Measurements from ENCODE around the gene DUSP12. TPM values are rescaled to one million over a fixed set of nuclear protein-coding genes. Genes with fewer than 3 reads are reported as not detected.

Gene DUSP12
- polyA plus RNA-seq, 1 of the 3 experiments (the other 2 are of a cell fraction) = 41.7 TPM

GRCh38 chr1:161725908-161726472 lies 23.6 kb upstream of the DUSP12 start:
- Histone ChIP-seq H2AFZ (ENCODE audit: low read depth) (peak overlapping the region; percentile 75), H3K79me2 (ENCODE audit: insufficient read depth) (no peaks in the 10 kb centered on the region; the same call in 1 of the 2 replicates), H3K36me3 (replicated peaks in 1 of 2; ENCODE audit: control insufficient read depth in 1 of 2, insufficient read depth in 2 of 2, low read length in 1 of 2) (no peaks in the 10 kb centered on the region), H3K9me3 (no peaks in the 10 kb centered on the region), H3K27ac (ENCODE audit: low read depth in 2 of 2, low read length in 1 of 2) (peak overlapping the region; percentile 69 to 84; a peak in 3 of 4 replicates), H3K4me3 (ENCODE audit: low read depth in 2 of 2, low read length in 1 of 2) (peak overlapping the region; percentile 73 to 79), H3K4me2 (peak overlapping the region; percentile 98), H3F3A (replicated peaks; ENCODE audit: insufficient read depth) (peaks cover 24% of the 10 kb centered on the region), H3K9me2 (no peaks in the 10 kb centered on the region), H3K4me1 (ENCODE audit: control insufficient read depth in 1 of 2, insufficient read depth in 2 of 2, low read depth in 1 of 2, low read length in 1 of 2) (peaks cover 13 to 19% of the 10 kb centered on the region in 2 experiments; a peak in 2 of 4 replicates), H3K27me3 (ENCODE audit: insufficient read depth) (no peaks in the 10 kb centered on the region), H4K20me1 (ENCODE audit: insufficient read depth) (no peaks in the 10 kb centered on the region), H3K9ac (peak overlapping the region; percentile 88; the same call in 1 of the 2 replicates)
- 9% methylated on average over 16 of the region's 34 CpGs for WGBS (ENCODE audit: low lambda C conversion rate)
- TF ChIP-seq FOSL2 (IDR thresholded peaks at IDR 0.05; ENCODE audit: borderline replicate concordance, low read depth) (no peak), YY1 (IDR thresholded peaks at IDR 0.05; ENCODE audit: low read depth) (no peak), USF1 (IDR thresholded peaks at IDR 0.05; ENCODE audit: borderline replicate concordance, low read depth) (no peak), EZH2phosphoT487 (IDR thresholded peaks at IDR 0.05; ENCODE audit: borderline replicate concordance, low read depth) (no peak), JUND (IDR thresholded peaks at IDR 0.05) (no peak), SIN3A (IDR thresholded peaks at IDR 0.05; ENCODE audit: borderline replicate concordance, low read depth, low read length) (no peak), FOXJ3 (CRISPR knock-in tag; IDR thresholded peaks at IDR 0.05) (no peak), FOXM1 (IDR thresholded peaks at IDR 0.05; ENCODE audit: low read depth) (no peak), PBX3 (IDR thresholded peaks at IDR 0.05) (no peak), NFIC (IDR thresholded peaks at IDR 0.05; ENCODE audit: borderline replicate concordance) (no peak), MAX (IDR thresholded peaks at IDR 0.05; ENCODE audit: low read depth) (peak; percentile 52), RFX5 (IDR thresholded peaks at IDR 0.05; ENCODE audit: low read length) (no peak), GATA2 (CRISPR knock-in tag; IDR thresholded peaks at IDR 0.05) (no peak), MXI1 (IDR thresholded peaks at IDR 0.05; ENCODE audit: low read depth, low read length) (peak; percentile 44; the same call in 1 of the 2 replicates)
- TF ChIP-seq, protein P1, sequence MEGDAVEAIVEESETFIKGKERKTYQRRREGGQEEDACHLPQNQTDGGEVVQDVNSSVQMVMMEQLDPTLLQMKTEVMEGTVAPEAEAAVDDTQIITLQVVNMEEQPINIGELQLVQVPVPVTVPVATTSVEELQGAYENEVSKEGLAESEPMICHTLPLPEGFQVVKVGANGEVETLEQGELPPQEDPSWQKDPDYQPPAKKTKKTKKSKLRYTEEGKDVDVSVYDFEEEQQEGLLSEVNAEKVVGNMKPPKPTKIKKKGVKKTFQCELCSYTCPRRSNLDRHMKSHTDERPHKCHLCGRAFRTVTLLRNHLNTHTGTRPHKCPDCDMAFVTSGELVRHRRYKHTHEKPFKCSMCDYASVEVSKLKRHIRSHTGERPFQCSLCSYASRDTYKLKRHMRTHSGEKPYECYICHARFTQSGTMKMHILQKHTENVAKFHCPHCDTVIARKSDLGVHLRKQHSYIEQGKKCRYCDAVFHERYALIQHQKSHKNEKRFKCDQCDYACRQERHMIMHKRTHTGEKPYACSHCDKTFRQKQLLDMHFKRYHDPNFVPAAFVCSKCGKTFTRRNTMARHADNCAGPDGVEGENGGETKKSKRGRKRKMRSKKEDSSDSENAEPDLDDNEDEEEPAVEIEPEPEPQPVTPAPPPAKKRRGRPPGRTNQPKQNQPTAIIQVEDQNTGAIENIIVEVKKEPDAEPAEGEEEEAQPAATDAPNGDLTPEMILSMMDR (IDR thresholded peaks at IDR 0.05) = peak; percentile 54
- TF ChIP-seq, protein P2, sequence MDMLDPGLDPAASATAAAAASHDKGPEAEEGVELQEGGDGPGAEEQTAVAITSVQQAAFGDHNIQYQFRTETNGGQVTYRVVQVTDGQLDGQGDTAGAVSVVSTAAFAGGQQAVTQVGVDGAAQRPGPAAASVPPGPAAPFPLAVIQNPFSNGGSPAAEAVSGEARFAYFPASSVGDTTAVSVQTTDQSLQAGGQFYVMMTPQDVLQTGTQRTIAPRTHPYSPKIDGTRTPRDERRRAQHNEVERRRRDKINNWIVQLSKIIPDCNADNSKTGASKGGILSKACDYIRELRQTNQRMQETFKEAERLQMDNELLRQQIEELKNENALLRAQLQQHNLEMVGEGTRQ (IDR thresholded peaks at IDR 0.05; ENCODE audit: borderline replicate concordance, low read depth, low read length) = no peak
- TF ChIP-seq, protein P3, sequence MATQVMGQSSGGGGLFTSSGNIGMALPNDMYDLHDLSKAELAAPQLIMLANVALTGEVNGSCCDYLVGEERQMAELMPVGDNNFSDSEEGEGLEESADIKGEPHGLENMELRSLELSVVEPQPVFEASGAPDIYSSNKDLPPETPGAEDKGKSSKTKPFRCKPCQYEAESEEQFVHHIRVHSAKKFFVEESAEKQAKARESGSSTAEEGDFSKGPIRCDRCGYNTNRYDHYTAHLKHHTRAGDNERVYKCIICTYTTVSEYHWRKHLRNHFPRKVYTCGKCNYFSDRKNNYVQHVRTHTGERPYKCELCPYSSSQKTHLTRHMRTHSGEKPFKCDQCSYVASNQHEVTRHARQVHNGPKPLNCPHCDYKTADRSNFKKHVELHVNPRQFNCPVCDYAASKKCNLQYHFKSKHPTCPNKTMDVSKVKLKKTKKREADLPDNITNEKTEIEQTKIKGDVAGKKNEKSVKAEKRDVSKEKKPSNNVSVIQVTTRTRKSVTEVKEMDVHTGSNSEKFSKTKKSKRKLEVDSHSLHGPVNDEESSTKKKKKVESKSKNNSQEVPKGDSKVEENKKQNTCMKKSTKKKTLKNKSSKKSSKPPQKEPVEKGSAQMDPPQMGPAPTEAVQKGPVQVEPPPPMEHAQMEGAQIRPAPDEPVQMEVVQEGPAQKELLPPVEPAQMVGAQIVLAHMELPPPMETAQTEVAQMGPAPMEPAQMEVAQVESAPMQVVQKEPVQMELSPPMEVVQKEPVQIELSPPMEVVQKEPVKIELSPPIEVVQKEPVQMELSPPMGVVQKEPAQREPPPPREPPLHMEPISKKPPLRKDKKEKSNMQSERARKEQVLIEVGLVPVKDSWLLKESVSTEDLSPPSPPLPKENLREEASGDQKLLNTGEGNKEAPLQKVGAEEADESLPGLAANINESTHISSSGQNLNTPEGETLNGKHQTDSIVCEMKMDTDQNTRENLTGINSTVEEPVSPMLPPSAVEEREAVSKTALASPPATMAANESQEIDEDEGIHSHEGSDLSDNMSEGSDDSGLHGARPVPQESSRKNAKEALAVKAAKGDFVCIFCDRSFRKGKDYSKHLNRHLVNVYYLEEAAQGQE (IDR thresholded peaks at IDR 0.05; ENCODE audit: low read depth, low read length) = no peak
- TF ChIP-seq, protein P4, sequence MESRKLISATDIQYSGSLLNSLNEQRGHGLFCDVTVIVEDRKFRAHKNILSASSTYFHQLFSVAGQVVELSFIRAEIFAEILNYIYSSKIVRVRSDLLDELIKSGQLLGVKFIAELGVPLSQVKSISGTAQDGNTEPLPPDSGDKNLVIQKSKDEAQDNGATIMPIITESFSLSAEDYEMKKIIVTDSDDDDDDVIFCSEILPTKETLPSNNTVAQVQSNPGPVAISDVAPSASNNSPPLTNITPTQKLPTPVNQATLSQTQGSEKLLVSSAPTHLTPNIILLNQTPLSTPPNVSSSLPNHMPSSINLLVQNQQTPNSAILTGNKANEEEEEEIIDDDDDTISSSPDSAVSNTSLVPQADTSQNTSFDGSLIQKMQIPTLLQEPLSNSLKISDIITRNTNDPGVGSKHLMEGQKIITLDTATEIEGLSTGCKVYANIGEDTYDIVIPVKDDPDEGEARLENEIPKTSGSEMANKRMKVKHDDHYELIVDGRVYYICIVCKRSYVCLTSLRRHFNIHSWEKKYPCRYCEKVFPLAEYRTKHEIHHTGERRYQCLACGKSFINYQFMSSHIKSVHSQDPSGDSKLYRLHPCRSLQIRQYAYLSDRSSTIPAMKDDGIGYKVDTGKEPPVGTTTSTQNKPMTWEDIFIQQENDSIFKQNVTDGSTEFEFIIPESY (IDR thresholded peaks at IDR 0.05; ENCODE audit: borderline replicate concordance, low read depth) = no peak
- TF ChIP-seq, protein P5, sequence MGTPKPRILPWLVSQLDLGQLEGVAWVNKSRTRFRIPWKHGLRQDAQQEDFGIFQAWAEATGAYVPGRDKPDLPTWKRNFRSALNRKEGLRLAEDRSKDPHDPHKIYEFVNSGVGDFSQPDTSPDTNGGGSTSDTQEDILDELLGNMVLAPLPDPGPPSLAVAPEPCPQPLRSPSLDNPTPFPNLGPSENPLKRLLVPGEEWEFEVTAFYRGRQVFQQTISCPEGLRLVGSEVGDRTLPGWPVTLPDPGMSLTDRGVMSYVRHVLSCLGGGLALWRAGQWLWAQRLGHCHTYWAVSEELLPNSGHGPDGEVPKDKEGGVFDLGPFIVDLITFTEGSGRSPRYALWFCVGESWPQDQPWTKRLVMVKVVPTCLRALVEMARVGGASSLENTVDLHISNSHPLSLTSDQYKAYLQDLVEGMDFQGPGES (IDR thresholded peaks at IDR 0.05; ENCODE audit: low read depth, low read length) = no peak
- POLR2A ChIA-PET = interaction anchor here (0.8 kb wide), 1 partner anchor 10 kb away, joined by 3 read pairs; no protein-coding TSS in a partner anchor
- DNase-seq = peak; percentile 52
- CTCF ChIA-PET = interaction anchor here (1.1 to 5.9 kb wide), 8 partner anchors 9 to 239 kb away, joined by 3 to 62 read pairs (median 6); partner anchors contain the start of gene DUSP12

Data from SK-N-SH (cell line).